CMK (cell line): ENCODE measurements around the gene DAAM1.

Source experiments
- DNase-seq: peaks from one replicate; pipeline ENCODE4 v3.0.0-alpha.2; 2010; ENCODE audit warnings: low read depth

The DAAM1 gene

DNA sequence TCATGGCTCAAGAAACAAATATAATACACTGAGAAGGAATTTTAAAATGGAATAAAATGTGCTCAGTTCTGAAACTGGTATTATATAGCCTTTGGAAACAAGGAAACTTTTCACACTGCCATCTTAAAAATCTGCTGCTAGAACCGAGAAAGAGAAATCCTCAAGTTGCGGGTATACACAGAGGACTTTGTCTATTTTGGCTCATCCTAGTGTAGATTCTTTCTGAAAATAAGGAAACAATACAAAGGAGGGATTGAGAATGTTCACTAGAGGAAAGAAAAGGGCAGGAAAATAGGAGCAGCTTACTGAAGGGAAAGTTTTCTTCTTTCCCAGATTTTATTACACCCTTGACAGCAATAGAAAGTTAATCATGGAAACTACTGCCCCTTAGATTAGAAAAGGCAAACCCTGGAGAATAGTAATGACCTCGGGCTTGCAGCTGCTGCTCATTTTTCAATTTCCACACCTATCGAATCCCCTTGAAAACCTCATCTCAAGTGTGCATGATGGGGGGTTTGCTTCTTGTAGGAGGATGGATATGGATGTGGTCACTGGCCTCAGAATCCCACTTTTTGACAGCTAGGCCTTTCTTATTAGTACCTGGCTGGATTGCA, 104.6 kb downstream of the DAAM1 start:
- no peak for DNase-seq

DNA sequence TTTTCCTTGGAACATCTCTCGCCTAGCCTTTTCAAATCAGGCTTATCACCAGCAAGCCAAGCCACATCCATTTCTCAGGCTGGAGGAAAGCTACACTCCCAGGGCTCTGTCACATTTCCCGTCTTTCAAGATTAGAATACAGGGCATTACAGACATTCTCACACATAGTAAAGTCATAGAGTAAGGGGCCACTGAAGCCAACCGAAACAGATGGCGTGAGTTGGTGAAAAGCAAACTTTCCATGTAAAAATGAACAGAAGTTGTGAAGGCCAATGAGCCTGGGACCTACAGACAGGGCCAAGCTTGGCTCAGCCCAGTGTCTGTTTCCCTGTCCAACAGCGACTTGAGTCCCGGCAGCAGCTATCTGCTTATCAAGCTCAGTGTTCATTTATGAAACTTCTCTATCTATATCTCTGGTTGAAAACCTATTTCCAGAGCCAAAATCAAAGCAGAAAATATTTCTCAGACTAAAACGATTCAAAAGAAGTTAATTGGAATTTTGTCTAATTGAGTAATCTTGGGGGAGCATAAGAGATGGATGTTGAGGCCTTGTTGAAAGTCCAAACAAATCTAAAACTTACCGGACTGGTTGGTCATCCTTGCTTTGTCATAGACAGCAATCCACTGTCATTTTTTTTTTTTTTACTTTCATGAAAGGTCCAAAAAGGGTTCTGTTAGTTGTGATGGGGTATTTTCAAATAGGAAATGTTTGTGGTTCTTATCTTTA, 105.6 kb downstream of the DAAM1 start:
- DNase-seq: no peak

DNA sequence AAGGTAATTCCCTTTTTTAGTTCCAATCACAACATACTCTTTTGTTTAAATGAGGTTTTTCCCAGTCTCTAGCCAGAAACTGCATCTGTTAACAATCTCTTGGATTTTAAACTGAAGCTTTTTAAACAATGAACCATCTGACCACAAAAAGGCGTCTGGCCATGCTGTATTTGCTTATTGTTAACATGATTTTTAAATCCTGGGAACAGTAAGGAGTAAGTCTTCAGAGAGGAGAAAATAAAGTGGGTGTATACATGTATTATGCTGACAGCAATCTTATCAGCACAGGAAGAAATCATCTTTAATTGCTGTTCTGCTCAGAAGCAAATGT, 106.2 kb downstream of the DAAM1 start:
- no peak for DNase-seq

DNA sequence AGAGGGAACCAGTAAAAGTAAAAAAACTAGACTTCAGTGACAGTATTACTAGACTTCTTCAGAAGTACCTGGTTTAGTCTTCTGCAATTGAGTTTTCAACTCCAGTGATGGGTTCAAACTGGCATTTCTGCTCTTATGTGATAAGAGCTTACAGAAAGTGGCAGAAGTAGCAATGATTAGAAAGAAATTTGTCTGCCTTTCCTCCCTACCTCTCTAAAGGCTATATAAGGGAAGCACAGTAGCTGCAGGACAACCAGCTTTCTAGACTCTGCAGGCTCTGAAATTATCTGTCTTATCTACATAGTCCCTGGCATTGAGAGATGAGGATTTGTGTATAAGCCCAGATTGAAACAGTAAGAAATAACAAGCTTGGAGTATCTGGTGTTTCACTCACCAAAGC, 107.5 kb downstream of the DAAM1 start:
- no peak for DNase-seq

DNA sequence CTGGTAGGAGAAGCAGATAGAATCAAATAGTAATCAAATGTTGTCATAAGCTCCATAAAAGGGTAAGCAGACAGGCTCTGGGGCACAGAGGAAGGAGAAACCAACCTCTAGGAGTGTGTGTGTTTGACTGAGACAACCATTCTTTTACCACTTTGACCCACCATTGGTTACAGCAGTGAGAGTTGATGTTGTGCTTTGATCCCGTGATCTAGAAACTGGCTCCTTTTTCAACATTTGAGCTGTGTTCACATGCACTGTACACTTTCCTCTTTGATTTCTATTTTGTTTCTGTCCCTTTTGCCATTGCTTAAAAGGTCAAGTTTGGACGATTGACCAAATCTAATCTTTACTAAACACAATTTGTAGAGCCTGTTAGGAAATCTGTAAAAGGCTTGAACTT, 108.0 kb downstream of the DAAM1 start:
- DNase-seq: no peak

DNA sequence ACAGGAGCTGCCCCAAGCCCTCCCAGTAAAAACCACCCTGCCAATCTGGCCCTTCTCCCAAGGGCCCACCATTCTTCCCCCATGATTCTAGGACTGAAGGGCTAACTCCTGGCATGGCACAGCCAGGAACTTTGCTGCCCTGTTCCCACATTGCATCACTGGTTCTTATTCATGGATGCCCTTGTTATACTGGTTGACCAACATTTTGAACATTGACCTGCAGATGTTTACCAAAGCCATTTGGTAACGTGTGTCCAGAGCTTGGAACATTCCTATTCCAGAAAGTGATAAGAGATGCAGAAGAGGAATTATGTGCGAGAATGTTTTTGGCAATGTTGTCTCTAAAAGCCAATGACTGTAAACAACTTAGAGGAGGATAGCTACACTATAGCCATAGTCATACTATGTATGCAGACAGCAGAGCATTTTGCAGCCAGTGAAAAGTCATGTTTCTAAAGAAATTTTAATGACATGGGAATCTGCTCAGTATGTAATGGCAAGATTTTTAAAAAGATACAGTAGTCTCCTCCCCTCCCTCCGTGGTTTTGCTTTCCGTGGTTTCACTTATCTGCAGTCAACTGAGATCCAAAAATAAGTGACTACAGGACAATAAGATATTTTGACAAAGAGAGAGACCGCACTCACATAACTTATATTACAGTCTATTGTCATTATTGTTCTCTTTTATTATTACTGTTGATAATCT, 108.8 kb downstream of the DAAM1 start:
- no peak for DNase-seq

DNA sequence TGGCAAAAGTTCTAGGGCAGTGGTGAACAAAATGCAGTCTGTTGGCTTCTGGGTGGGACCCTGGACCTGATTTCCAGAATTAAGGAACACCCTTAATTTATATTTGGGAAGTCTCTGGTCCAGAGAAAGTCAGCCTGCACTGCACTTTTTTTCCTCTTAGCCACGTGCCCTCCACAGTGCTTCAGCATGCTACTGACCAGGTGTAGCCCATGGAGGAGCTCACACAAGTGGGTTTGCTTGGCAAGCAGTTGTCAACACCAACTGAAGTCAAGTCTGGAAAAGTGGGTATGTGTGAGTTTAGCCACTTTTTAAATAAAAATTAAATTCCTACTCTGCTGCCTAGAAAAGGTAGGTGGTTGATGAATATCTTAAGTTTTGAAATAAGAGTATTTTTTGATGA, 111.3 kb downstream of the DAAM1 start:
- DNase-seq: no peak

DNA sequence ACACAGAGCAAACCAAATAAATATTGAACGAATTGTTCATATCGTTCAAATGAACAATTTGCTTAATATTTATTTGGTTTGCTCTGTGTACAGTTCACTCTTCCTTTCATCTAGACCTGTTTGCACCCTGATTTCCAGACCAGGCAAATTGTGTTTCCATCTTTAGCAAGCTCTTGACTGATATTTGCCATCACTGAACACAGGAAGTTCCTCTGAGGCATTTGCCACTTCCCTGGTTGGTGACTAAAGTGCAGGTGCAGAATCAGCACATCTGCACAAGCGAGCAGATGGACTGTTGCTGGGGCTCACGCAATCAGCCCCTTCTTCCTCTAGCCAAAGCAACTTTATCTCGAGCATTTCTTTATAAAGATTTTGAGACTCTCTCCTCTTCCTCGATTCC, 112.9 kb downstream of the DAAM1 start:
- DNase-seq: no peak

DNA sequence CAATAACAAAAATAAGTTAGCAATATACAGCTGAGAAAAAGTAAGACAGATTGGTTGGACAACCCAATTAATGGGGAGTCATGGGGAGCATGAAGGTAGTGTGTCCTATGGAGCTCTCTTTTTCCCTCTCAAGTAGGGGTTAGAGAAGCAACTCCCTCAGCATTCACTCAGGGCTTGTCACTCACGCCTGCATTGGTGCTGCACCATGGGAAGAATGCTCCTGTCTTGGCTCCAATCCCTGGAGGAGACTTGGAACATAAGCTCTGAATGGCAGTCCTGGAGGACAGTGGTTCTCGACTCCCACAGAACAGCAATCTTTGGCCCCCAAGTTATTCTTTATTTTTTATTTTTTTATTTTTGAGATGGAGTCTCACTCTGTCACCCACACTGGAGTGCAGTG, 113.8 kb downstream of the DAAM1 start:
- DNase-seq: no peak

DNA sequence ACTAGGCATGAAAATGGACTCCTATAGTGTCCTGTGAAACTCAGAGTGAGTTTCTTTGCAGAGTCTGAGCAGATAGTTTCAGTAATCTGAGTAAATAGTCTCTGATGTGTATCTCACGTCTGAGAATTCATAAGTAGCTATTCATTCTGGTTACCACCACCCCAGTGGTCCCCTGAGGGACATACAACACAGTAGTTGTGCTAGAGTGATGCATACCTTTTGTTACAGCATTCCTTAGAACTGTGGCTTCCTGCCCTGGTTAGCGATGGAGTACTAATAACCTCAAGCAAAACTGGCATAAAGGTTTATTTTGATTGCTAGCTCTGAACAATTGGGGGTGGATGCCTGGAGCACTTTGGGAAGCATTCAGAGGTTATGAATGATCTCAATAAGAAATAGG, 114.7 kb downstream of the DAAM1 start:
- no peak for DNase-seq

DNA sequence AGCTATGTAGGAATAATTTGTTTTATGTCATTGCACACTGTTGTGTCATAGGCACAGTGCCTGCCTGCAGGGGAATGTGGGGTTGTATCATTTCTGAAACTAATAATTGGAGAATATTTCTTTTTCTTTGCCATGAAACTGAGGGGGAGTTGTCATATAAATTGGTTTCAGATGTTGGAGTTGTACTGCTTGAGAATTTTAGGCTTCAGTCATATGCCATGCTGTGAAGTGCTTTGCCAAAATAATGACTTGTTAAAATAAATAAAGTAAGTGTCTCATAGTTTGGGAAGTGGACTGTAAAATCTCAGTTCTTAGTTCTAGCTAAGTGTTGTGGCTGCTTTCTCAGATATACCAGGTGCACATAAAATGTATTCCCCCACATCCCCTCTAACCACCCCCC, 116.8 kb downstream of the DAAM1 start:
- no peak for DNase-seq

DNA sequence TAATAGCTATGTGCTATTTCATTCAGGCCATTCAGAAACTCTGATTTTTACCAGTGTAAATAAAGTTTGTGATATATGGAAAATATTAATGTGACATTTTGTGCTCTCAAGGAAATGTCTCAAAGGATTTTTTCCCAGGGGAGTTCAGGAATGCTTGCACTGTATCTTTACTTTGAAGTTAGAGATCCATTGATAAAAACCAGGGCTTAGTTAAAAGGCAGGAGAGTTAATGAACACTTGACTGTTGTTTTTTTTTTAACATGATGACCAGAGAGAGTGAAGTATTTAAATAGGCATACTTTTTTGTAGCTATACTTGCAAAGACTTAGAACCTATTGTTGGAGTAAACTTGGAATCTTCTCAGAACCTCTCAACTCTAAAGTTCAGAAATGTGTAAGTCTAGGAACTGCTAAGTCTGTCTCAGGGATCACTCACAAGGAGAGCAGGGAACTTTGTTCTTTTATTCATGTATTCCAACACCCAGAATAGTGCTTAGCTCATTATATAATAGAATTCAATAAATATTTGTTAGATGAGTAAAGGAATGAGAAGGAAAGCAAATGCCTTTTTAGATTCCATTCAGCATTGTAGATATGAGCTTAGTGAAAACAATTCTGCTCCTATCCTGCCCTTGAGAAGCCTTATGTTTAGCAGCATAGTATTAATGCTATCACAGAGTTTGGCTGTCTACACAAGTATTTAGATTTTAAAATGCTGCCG, 117.5 kb downstream of the DAAM1 start:
- no peak for DNase-seq

DNA sequence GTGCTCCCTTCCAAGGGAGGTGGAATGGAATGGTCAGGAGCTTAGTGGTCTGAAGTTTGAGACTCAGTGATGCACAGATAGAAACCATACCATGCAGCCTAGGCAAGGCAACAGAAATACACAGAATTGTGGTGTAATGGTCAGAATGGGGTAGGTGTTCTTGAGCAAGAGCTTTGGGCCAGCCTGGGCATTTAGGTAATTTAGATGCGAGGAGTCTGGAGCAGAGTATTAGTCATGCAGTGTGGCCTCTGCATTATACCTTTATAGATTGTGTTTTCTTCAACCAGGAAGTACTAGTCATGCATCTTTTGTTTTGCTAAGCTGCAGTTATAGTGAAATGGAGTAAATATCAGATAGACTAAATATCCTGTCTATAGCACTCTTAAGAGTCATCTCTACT, 118.3 kb downstream of the DAAM1 start:
- DNase-seq: no peak

DNA sequence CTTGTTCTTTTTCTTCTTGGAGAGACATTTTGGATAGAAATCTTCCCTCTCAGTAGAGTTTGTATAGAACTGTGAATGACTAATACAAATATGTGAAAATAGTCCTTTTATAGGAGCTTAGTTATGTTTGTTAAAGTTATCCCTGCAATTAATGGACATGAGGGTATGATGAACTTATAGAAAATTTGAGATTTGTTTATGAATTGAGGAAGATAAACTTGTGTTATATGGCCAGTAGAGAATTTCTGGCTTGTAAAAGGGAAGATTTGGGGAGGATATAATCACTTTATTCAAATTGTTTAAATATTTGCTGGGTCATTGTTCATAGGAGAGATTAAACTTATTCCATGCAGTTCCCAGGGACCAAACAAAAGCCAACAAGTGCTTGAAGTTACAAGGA, 119.6 kb downstream of the DAAM1 start:
- DNase-seq: no peak

DNA sequence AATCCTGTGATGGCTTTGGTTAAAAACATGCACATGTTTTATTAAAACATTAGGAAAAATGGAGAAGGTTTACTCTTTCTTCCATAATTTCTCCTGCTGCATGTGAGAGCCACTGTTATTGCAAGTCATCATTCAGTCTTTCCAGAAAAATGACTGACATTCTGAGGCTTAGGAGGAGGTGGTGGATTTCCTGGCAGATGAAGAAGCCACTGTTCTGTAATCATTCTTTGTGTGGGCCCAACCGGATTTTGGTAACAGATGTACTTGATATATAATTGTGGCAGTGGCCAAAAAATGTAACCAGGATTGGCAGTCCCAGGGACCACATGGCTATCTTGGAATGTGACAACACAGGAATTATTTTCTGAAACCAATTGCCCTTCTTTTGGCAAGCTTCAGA, 120.2 kb downstream of the DAAM1 start:
- no peak for DNase-seq

DNA sequence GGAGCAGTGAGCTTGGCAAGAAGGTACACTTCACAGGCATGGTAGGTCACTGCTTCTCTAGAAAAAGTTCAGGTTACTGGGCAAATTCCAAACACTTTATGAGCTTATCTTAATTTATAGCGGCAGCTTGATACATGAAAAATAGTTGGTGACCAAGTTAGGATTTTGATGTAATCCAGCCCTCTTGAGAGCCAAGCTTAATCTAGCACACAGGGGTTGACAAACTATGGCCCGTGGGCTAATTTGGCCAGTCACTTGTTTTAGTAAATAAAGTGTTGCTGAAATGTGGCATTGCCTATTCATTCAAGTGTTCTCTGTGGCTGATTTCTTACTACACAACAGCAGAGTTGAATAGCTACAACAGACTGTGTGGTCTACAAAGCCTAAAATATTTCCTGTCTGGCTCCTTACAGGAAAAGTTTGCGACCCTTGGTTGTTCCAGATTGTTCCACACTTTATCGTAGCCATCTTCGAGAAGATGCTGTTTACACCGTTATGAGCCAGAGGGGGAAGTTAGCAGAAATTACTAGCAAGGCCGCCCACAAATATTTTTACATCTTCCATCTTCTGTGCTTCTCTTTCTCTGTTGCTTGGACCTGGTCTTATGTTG, 120.9 kb downstream of the DAAM1 start:
- DNase-seq: no peak

DNA sequence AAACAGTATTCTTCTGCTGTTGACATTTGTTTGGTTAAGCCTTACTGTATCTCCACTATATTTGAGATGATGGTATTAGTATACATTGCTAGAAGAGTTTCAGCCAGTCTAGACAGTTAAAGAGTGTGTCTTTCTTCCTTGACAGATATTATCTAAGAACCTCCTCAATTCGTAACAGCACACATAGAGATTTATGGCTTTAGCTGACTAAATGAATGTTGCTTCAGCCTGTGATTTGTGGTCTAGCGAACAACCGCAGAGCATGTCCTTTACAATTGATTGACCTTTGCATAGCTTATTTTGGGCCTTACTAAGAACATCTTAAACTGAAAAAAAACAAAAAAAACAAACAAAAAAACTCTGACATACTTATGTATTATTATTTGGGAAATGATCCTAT, 122.2 kb downstream of the DAAM1 start:
- no peak for DNase-seq

DNA sequence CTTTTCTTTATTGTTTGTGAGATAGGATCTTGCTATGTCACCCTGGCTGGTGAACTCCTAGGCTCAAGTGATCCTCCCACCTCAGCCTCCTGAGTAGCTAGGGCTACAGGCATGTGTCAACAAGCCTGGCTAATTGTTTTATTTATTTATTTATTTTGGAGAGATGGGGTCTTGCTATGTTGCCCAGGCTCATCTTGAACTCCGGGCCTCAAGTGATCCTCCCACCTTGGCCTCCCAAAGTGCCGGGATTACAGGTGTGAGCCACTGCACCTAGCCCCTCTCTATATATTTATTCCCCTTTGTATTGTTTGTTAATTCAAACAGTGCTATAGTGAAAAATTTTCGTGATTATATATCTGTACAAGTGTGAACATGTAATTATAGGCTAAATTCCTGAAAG, 123.3 kb downstream of the DAAM1 start:
- DNase-seq: no peak

DNA sequence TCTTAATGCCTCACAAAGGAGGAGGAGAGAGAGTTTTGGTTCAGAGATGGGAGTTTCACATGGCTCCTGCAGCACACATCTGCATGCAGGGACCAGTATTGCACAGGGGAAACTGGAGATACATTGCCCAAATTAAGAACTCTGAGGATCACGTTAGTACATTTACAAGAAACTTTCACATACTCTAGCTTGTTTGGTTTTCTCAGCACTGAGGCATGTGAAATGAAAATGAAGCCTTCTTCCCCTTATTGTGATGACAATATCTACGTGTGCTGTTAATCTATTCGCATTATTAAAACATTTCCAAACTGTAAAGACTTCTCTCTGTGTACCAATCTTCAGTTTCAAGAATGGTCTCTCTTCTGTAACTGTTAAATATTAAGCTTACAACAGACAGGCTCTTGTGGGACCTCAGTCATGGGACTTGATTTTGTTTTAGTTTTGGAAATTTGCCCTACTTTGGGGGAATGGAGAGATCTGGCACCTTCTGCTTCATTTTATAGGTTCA, 124.7 kb downstream of the DAAM1 start:
- no peak for DNase-seq

DNA sequence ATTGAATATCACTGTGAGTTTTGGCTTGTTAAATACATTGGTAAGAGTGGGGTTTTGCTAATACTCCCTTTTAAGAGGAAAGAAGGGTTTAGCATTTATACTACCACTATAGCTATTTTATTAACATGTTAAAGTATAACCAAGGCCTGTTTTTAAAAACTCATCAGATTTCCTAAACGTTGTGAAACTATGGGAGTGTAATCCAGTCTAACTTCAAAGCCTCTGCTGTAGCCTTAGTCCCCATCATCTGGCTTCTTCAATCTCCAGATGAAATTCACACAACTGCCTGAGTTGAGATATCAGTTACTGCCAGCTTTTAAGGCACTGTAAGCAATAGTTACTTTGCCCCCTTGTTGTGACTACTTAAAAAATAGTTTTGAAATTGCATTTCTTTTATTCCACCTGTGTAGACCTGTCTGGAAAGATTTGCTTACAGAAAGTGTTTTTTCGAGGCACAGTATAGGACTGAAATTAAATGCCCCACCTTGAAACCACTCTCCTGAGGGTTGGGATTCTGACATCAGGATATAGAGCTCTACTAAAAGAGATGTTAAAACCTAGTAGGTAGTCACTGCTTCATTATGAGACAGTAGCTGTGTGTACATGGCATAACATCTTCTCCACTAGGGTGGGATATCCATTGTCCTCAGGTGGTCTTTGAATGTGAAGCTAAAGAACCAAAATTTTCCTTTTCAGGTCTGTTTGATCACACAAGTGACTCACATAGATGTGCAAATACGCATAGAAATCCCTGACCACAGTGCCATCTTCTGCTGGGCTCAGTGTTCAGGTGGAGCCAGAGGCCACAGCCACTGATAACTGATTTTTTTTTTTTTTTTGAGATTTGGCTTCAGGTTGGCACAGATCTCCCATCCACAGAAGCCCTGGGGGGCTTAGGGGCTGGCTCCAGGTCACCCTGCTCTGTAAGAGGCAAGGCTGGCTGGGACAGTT, 125.5 kb downstream of the DAAM1 start:
- DNase-seq: no peak

DNA sequence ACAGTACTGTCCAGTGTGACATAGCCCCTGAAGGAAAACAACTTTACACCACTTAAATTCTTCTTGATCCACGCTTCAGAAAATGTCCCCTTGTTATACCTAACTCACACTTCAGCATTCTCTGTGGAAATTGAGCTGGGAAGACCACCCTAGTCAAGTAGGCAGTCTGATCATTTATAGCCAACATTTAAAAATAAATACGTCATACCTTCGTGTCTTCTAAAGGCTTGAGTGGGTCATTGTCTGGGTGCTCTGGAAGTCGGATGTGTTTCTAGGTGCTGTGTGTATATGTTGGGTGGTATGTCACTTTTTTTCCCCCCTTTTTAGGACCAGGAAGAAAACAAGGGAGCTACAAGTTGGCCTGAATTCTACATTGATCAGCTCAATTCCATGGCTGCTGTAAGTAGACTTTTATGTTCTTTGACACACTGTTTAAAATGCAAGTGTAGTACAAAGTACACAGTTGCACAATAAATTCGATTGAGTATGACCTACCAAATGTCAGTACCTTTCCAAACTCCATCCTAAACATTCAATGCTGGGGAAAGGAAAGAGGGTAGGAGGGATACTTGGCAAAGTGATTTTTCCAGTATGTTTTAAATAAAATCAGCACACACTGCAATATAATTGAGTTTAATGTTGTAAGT, 126.6 kb downstream of the DAAM1 start:
- DNase-seq: no peak
